ENCODE results near the gene EIF4B.

DNA sequence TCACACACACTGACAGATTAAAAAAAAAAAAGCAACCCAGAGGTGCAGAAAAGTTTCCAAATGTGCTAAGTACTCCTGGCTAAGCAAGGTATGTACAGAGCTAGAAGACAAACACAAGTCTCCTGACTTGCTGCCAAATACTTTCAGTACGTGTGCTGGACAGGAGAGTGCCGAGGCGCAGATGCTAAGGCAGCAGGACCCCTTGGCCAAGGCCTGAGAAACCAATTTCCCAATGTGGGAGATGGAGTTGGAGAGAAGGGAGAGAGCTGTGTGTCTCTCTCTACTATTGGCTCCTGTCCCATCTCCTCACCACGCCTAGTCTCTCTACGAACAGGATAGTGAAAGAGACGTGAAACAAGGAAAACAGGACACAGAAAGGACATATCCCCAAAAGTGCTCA is 67.6 kb downstream of the EIF4B start:
- TF ChIP-seq, protein P1, sequence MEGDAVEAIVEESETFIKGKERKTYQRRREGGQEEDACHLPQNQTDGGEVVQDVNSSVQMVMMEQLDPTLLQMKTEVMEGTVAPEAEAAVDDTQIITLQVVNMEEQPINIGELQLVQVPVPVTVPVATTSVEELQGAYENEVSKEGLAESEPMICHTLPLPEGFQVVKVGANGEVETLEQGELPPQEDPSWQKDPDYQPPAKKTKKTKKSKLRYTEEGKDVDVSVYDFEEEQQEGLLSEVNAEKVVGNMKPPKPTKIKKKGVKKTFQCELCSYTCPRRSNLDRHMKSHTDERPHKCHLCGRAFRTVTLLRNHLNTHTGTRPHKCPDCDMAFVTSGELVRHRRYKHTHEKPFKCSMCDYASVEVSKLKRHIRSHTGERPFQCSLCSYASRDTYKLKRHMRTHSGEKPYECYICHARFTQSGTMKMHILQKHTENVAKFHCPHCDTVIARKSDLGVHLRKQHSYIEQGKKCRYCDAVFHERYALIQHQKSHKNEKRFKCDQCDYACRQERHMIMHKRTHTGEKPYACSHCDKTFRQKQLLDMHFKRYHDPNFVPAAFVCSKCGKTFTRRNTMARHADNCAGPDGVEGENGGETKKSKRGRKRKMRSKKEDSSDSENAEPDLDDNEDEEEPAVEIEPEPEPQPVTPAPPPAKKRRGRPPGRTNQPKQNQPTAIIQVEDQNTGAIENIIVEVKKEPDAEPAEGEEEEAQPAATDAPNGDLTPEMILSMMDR (conservative IDR thresholded peaks at IDR 0.05): no peak
- no peak for TF ChIP-seq EZH2 (IDR thresholded peaks at IDR 0.05; ENCODE audit: low read depth)
